ENCODE measurements around the gene SEMA5A.

Gene SEMA5A

DNA sequence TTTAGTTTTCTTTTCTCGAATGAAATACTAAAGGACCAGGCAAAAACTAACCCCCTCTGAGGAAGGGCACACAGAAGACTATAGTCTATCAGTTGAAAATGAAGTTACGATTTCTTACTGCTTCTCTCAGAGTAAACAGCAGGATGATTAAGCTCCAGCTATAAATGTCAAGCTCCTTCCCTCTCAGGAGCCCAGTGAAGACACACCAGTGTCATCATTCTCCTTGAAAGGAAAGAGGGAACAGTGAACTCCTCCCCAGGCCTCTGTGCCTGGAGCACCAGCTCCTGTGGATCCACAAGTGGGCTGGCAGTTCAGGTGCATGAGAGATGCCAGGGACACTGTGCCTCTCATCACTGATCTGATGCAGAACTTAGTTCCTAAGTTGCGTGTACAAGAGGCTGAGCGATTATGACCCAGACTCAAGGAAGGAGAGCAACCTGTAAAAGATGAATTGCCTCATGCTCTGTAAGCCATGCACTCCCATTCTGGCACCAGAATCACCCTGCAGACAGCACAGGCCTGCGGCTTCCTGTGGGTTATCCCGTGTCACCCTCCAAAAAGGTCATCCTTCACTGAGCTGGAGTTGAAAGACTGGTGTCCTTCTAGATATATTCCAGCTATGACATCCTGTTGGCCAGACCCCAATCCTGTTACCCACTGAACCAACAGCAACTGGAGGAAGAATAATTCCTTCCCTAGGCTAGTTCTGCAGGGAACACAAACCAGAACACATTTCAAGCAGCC lies 394.0 kb downstream of the SEMA5A start:
- DNase-seq: no peak

DNA sequence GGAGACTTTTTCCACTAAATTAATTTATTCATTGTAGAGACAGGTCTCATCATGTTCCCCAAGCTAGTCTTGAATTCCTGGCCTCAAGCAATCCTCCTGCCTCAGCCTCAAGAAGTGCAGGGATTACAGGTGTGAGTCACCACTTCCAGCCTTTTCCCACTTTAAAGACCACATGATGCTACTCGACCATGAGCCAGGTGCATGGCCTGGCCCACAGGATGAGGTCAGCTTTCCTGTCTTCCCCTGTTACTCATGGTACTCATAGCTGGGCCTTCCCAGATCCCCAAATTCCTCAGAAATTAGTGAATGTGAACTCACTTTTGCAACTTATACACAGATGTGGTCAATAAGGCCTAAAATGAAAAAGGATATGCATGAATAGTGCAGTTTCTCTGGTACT lies 395.9 kb downstream of the SEMA5A start:
- DNase-seq: no peak

DNA sequence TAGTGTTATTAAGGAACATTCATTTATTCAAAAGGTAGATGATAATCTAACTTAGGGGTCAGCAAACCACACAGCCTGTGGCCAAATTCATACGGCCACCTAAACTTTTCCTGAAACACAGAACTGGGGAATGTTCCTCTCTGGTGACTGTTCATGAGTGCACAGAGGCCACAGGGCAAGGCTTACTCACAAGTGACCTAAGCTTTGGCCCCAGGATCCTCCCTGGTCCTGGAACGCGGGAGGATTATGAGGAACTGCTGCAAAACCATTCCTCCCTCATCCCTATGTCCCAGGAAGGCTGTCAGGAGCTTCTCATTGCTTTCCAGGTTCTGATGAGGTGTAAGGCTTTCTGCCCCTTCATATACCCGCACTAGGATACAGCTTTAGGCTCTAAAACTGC lies 397.6 kb downstream of the SEMA5A start:
- no peak for DNase-seq

DNA sequence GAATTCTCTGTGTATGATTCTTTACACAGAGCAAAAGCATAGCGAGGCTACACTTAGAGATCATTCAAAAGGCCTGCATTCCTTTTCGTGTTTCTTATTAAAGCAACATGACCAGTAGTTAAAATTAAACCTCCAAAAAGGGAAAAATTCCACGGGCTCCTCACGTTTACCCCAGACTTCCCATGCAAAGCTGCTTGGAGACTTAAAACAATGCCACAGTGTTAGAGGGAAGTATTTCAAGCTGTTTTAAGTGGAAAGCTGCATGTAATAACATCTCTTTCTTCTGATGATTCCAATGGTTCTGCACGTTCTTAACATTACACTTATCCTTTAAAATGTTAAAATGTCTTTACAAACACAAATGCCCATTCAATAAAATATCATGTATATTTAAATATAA lies 405.2 kb downstream of the SEMA5A start:
- DNase-seq: no peak

DNA sequence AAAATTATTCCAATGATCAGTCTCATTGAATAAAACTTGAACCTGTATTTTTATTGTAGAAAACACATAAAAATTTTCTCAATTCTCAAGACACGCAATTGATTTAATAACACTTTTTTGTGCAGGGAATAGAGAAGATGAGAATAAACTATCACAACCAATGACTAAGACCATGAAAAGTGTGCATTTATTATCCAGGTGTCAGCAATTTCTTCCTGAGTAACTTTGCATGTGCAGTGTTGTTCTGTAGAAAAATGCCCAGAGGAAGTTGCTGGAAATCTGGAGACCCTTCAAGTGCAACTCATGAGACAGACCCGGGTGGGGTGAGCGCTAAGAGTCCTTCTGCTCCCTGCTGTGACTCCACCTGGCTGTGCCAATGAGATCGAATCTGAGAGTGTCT lies 405.7 kb downstream of the SEMA5A start:
- no peak for DNase-seq

DNA sequence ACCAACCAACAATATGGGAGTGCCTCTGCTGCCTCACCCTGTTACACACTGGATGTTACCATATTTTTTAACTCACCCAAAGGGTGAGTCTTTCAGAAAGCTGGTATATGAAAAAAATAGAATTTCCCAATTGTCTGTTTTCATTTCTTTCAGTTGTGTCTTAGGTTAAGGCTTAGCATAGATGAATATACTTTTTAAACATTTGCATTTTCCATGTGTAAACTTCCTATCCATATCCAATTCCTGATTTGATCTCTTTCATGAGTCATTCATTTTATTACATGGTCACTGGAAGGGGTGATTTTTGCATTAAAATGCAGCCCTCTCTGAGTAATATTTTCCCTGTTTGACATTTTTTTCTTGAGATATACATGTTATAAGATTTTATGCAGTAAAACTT lies 406.5 kb downstream of the SEMA5A start:
- no peak for DNase-seq

DNA sequence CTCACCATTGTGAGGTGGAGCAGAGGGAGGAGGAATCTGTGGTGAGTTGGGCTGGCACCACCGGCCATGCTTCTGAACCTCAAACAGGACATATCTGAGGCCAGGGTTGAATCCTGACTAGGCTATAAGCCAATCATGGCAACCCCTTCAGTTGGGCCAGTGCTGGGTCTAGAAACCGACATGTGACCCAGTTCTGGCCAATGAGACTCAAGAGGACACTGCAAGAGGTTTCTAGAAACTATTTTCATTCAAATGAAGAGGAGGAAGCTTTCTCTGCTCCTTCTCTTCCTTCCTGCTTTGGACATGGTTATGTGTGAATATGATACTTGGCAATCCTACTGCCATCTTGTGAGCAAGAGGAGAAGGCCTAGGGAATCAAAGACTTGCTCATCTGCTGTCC lies 417.7 kb downstream of the SEMA5A start:
- DNase-seq: no peak

DNA sequence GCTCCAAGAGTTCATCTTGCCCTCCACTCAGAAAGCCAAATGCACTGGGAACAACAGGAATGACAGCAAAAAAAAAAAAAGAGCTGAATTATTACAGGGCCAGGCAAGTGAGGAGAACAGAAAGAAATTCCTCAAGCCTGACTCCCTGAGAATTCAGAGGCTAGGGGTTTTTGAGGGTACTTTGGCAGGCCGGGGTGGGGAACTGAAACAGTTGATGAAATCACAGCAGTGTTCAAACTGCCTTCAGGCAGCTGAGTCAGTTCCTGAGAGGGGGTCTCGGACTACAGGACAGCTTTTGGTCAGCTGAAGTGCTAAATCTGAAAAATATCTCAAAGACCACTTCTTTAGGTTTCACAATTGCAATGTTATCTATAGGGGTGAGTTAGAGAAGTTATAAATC lies 419.4 kb downstream of the SEMA5A start:
- DNase-seq: no peak

DNA sequence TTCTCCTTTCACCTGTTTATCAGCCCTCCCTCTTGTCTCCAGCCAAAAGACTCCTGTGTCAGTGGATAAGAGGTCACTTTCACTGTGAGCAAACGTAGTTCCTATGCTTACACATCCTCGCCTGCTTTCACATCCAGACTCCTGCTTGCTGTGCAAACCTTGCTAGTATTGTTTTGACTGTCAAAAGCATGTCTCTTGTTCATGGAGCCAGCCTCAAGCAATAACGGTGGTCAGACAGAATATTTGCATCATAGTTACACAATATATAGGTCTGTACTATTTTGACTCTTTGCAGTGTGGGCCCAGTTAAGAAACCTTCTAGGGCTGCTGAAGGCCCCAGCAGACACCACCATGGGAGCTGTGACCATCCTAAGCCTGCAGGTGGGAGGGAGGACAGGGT lies 420.0 kb downstream of the SEMA5A start:
- DNase-seq: no peak

DNA sequence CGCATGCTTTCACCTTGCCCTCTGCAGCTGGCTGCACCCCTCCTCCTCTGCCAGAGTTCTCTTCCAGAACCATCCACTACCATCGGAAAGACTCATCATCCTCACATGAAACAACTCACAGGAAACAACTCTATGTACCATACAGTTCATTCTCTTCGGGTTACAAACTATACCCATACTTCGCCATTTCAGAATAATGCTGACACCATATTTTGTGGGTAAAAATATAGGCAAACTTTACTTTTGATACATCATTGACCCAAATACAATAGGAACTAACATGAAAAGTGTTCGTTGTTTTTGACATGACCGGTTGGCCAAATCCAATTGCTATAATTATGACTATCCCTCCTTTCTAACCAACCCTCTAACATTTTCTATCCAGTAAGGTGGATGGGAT lies 421.0 kb downstream of the SEMA5A start:
- DNase-seq: no peak

DNA sequence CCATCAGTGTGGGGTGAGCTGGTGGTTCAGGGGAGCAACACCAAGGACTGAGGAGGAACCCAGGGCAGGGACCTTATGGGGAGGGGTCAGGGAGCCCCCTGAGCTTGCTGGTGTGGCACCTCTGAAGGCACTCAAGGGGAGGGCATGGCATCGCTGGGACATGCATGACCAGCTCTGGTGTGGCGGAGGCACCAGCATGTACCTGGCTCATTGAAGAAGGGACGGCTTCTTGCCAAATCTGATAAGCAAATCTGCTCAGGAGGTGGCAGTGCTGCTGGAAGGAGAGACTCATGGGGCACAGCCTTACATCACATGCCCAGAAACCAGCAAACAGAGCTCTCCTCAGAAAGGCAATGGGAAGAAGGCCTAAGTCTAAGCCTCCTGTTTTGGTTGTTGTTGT lies 421.8 kb downstream of the SEMA5A start:
- no peak for DNase-seq

DNA sequence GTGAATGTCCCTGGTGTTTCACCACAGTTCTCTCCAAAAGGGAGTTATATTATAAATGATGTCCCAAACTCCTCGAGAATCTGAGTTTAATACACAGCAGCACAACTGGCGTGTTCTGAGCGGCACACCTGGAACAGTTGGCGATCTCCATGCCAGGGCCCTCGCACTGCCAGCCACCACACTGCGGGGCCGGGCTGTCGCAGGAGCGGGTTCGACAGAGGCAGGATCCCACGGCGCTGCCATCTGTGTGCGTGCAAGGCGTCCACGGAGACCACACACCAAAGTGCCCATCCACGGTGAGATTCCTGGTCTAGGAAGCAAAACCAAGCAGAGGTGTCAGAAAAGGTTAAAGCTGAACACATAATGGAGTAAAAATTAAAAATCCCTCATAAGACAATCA lies 423.3 kb downstream of the SEMA5A start:
- DNase-seq: no peak

DNA sequence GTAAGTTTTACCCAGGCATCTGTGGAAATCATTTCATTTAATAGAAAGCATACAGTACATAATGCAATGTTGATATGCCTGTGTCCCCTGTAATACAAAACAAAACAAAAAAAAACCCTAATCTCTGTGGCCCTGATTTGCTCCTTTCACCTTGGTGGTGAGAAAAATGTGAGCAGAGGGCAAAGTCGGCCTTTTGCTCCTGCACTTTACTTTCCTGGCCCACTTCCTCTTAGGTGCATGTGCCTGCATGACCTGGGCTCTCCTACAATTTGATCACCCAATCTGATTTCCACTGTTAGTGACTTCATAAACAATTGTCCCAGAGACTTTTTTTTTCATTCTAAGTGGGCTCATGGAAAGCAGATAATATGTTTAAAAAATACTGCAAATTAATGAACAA lies 424.3 kb downstream of the SEMA5A start:
- DNase-seq: no peak

DNA sequence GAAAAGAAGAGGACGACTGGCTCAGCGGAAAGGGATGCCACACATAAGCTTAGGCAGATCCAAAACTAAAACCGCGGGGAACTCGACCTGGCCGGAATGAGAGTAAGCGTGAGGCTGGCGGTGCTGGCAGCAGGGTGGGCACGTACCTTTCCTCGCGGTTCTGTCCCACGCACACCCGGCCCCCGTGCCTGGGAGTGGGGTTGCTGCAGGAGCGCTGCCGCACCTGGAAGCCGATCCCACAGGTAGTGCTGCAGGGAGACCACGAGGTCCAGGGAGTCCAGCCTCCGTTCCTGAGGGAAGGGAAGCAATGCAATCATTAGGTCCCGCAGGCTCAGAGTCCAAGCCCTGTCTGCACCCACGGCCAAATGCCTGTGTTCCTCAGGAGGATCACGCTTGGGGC lies 427.0 kb downstream of the SEMA5A start:
- no peak for DNase-seq

DNA sequence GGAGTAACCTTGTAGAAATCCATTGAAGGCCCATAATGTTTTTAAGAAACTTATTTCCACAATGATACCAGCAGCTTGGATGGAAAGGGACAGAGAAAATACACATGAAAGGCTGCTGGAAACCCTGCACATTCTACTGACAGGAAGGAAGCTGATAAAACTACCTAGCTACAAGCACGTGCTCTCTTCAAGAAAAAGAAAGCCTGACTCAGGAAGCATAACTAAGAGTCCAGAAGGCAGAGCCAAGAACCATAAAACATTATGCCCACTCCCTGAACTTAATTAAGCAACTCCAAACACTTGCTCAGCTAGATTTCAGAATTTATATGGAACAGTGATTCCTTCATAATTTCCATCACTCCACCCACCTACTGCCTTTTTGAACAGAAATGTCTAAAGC lies 430.8 kb downstream of the SEMA5A start:
- DNase-seq: no peak

DNA sequence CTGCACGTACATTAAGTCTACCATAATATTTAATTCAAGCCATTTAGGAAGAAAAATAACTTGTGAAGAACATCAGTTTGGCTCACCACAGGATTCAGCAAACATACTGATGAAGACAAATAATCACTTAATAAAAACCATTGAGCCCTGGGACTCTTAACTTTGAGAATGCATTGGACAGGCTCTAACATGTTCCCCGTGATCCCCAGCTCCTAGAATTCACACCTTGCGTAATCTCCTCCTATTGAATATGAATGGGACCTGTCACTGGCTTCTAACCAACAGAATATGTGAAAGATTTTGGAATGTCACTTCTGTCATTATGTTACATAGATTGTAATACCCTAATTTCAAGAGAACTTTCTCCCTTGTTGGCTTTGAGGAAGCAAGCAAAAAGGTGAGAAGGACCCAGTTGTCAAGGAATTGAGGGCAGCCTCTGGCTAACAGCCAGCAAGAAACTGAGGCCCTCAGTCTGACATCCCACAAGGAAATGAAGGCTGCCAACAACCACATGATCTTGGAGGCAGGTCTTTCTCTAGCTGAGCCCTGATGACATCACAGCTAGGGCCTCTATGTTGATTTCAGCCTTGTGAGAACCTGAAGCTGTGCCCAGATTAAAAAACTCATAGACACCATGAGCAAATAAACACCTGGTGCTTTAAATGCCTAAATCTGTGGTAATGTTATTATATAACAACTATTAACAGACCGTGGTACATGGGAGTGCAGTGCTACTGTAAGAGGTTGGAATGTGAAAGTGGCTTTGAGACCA lies 433.2 kb downstream of the SEMA5A start:
- DNase-seq: no peak

DNA sequence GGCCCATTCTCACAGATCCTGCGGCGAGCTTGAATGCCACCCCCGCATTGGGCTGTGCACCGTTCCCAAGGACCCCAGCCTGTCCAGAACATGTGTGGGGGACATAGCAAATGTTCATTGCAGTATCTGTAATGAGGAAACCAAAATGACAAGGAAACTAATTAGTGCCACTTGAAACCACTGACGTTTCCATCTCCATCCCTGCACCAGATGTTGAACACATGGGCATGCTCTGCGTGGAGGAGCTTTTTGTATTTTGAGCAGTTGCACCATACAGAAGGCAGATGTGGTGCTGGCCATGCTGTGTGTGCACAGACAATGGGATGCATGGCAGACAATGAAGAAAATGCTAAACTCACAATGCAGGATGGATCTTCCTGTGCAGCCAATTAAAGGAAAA lies 437.7 kb downstream of the SEMA5A start:
- no peak for DNase-seq

DNA sequence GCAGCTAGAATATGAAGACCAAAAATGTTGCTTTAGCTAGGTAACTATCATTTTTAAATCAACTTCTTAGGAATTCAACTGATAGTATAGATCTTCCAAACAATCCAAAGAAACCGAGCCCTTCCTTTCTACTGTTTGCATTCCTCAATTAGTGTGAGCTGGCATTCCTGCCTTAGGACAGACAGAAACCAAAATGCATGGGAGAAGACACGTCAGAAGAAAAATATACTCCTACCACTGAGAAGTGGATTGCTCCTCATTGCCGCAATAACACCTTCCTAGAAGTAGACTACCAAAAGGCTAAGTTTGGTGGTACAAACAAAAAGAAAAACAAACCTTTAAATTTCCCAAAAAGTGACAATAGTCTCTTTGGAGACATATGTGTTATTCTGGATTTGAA lies 440.0 kb downstream of the SEMA5A start:
- DNase-seq: no peak

DNA sequence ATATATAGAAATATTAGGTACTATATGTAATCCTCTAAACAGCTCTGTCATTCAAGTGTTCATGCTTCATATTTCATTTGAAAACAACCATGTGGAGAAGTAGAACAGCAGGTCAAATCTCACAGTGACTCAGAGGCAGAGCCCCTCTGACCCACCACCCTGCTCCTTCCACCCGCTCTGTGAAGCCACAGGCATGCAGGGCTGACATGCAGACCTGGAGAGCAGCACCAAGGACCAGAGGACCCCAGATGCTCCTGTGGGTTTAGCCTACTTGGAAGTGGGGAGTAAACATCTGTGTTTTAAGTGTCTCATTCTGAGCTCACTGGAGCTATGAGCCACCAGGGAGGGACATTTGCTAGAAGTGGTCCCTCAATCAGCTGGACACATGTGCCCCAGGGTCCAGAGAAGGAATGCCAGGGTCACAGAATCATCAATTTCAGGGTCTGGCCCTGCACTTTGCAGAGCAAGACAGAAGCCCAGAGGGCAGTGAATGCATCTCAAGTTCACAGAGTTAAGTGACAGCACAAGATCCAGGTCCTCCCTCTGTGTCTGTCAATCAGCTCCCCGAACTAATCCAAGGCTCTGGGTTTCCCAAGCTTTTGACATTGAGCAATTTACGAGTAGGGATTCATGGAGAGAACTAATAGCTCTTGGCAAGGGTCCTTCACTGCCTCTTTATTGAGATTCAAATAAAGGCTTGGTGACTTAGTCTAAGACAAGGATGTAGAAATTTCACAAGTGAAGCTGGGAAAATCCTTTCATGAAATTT lies 441.1 kb downstream of the SEMA5A start:
- DNase-seq: no peak

DNA sequence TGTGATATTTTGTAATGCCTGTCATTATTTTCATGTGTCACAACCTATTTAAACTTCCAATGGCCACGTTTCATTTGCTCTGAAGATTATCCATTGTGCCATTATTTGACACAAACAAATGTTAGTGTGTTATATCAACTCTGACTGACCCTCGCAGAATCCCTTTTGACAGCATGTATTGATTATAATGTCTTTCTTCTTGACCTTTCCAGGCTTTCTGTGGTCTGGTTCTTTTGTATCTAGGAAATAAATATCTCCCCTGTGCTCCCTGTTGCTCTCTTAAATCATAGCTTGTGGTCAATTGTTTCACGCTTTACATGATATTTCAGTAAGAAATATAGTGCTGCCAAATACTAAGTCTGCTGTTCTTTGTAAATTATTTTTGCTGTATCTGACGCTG lies 442.6 kb downstream of the SEMA5A start:
- DNase-seq: no peak

DNA sequence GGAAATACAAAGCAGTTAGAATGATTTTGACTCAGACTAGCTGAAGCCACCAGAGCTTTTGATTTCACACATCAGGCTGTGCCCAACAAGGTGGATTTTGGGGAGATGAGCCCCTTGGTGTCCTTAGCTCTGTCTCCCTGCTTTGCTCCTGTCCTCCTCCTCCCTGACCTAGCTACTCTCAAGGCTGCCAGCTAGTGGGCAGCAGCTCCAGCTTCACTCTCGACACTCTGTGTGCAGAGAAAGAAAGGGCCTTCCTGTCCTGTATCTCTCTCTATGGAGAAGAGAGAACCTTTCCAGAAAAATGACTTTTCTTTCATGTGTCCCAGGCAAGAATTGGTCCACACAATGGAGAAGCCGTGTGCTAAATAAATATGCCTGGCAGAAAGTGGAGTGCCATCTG lies 446.2 kb downstream of the SEMA5A start:
- no peak for DNase-seq

DNA sequence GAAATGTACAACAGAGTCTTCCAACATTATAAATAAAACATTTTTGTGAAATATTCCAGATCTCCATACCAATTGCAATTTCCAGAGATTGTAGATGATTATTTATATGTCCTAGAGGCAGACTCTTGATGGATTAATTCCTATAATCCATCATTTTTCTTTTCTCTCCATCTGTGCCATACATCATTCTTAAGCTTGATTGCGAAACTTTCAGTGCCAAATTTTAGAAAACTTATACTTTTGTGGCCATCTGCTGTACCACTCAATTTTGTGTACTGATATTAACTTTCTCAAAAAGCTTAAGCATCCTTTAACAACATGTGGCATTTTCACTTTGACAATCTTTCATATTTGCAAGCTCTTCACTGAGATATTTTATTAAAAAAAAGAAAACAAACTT lies 446.9 kb downstream of the SEMA5A start:
- no peak for DNase-seq

DNA sequence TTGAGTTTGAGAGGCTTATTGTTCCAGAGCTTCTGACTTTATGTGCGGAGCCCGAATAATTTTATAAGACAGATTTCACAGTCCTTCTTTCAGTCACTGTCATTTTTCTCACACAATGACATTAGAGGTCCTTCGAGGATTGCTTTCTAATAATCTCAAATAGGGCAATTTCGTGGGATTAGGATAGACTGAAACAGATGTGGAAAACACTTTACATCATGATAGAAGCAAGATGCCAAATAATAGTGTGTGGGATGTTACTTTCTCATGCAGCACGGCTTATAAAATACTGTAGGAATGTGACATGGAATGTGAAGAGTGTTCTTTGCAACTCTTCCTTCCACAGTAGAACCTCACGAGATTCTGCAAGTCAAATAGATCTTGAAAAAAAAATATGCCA lies 451.3 kb downstream of the SEMA5A start:
- DNase-seq: no peak
